Measurements from ENCODE around the gene SH3TC1. TPM values are rescaled to one million over a fixed set of nuclear protein-coding genes. Genes with fewer than 3 reads are reported as not detected.
A peak's percentile ranks its signal among the peaks of the same experiment; 100 is the strongest.

SH3TC1 gene
- polyA plus RNA-seq, 3 donors, result 36.9 to 85.7 (median 41.9) TPM

DNA sequence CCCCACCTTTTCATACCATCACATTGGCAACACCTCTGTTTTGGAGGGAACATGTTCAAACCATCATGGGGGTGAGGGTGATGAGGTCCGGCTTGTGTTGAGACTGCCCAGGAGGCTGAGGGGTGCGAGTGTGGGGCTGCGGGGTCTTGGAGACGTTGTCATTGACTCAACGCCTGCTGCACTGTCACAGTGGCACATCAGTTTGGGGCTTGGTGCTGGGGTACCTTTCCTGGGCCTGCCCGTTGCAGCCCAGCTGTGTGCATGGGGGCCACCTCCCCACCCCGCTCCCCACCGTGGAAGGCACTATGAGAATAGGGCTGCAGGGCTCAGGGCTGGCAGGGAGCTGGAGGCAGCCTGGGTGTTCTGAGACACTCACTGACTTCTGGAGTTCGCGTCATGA, 72.7 kb downstream of the SH3TC1 start:
- H3K27me3 ChIP-seq (ENCODE audit: control insufficient read depth in 2 of 2, insufficient read depth in 2 of 2, low read length in 2 of 2), result peaks cover 0 to 19% of the 10 kb centered on the region in 2 donors
- Mint-ChIP-seq H3K4me3 (no peak overlapping the region), H3K36me3 (no peaks in the 10 kb centered on the region), H3K4me1 (peaks cover 30% of the 10 kb centered on the region), H3K27me3 (ENCODE audit: low read depth in 3 of 3) (peaks cover 26 to 27% (median 26%) of the 10 kb centered on the region in 3 donors), H3K27ac (no peak overlapping the region), H3K9me3 (peaks cover 0 to 3% (median 0%) of the 10 kb centered on the region in 7 donors)
- H3K9ac ChIP-seq (ENCODE audit: insufficient read depth, low read length, poor library complexity, severe bottlenecking), result no peak overlapping the region
- no peak overlapping the region for H3K27ac ChIP-seq (ENCODE audit: low read depth in 1 of 2, low read length in 2 of 2)
- intact Hi-C loops (cut with micrococcal nuclease), result no loop called here
- no peaks in the 10 kb centered on the region for H4K20me1 ChIP-seq (ENCODE audit: insufficient read depth, low read length)
- H2AFZ ChIP-seq (ENCODE audit: insufficient read depth, low read depth, low read length, poor library complexity, severe bottlenecking), result no peak overlapping the region
- DNase-seq, result no peak
- H3K4me2 ChIP-seq (replicated peaks; ENCODE audit: extremely low read depth, low read length, poor library complexity, severe bottlenecking), result no peak overlapping the region
- no peak overlapping the region for H3K4me3 ChIP-seq (replicated peaks in 1 of 3; ENCODE audit: low read depth in 2 of 3, low read length in 3 of 3)
- H3K4me1 ChIP-seq (ENCODE audit: control insufficient read depth in 1 of 2, insufficient read depth in 2 of 2, low read length in 2 of 2), result peaks cover 9 to 26% of the 10 kb centered on the region in 2 donors
- H3K36me3 ChIP-seq (replicated peaks in 1 of 2; ENCODE audit: control insufficient read depth in 1 of 2, insufficient read depth in 2 of 2, low read length in 2 of 2), result no peaks in the 10 kb centered on the region
- H3K79me2 ChIP-seq (ENCODE audit: insufficient read depth, low read length), result no peaks in the 10 kb centered on the region
- no peak for TF ChIP-seq CTCF (IDR thresholded peaks at IDR 0.05)
- no peaks in the 10 kb centered on the region for H3K9me3 ChIP-seq (replicated peaks in 1 of 2; ENCODE audit: control insufficient read depth in 1 of 2, insufficient read depth in 1 of 2, low read length in 2 of 2)
- 96% methylated on average over 10 of the region's 10 CpGs for WGBS (ENCODE audit: insufficient coverage)

DNA sequence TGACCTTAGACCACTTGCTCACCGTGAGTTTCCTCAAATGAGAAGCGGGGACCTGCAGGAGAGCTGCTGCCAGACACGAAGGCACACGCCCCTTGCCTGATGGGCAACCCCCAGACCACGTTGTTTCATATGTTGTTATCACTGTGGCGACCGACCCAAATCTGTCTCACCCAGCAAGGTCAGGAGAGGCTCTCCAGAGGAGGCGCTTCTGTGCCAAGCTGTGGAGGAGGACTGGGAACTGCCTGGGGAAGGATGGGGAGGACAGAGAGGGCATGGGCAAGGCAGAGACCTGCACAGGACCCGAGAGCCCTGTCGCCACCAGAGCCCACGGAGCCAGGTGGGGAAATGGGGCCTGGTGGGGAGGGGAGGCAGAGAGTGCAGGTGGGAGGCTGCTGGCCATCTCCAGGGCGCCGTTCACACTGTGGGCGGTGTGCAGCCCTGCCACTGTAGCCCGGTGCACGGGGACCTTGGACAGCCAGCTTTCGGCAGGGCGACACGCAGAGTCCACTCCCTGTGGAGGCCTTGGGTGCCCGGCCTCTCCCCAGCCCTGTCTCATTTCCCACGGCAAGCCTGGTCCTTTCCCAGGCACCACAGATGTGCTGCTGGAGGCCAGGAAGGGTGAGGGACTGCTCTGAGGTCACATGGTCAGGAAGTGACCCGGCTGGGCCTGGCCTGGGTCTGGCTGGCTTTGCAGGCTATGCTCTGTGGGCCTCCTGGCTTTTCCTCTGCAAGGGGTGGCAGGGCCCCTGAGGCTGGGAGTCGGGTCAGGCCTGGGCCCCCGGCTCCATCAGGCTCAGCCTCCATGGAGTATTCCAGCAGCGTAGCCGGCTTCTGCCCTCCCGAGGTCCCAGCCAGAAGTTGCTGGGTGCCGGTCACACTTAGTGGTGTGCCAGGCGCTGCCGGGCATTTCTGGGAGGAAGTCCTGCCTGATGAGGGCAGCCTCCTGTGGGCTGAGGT, 73.7 kb downstream of the SH3TC1 start:
- no peaks in the 10 kb centered on the region for H3K36me3 Mint-ChIP-seq
- no peak overlapping the region for H3K27ac ChIP-seq (ENCODE audit: low read depth in 1 of 2, low read length in 2 of 2)
- H3K4me2 ChIP-seq (replicated peaks; ENCODE audit: extremely low read depth, low read length, poor library complexity, severe bottlenecking), result peak overlapping the region; percentile 31
- peak overlapping the region; percentile 52 to 71 for H3K4me3 Mint-ChIP-seq
- H3K4me1 Mint-ChIP-seq, result peaks cover 29% of the 10 kb centered on the region
- H3K36me3 ChIP-seq (replicated peaks in 1 of 2; ENCODE audit: control insufficient read depth in 1 of 2, insufficient read depth in 2 of 2, low read length in 2 of 2), result no peaks in the 10 kb centered on the region
- intact Hi-C loops (cut with micrococcal nuclease), result no loop called here
- peaks cover 0 to 3% (median 0%) of the 10 kb centered on the region in 7 donors for H3K9me3 Mint-ChIP-seq
- H4K20me1 ChIP-seq (ENCODE audit: insufficient read depth, low read length), result no peaks in the 10 kb centered on the region
- H3K27me3 Mint-ChIP-seq (ENCODE audit: low read depth in 3 of 3), result peaks cover 27 to 31% (median 28%) of the 10 kb centered on the region in 3 donors
- peaks cover 0 to 19% of the 10 kb centered on the region in 2 donors for H3K27me3 ChIP-seq (ENCODE audit: control insufficient read depth in 2 of 2, insufficient read depth in 2 of 2, low read length in 2 of 2)
- no peak overlapping the region for H3K27ac Mint-ChIP-seq
- WGBS (ENCODE audit: insufficient coverage), result 66% methylated on average over 25 of the region's 30 CpGs
- no peak for DNase-seq
- H3K9ac ChIP-seq (ENCODE audit: insufficient read depth, low read length, poor library complexity, severe bottlenecking), result no peak overlapping the region
- no peaks in the 10 kb centered on the region for H3K79me2 ChIP-seq (ENCODE audit: insufficient read depth, low read length)
- H2AFZ ChIP-seq (ENCODE audit: insufficient read depth, low read depth, low read length, poor library complexity, severe bottlenecking), result peak overlapping the region; percentile 65
- no peaks in the 10 kb centered on the region for H3K9me3 ChIP-seq (replicated peaks in 1 of 2; ENCODE audit: control insufficient read depth in 1 of 2, insufficient read depth in 1 of 2, low read length in 2 of 2)
- no peak for TF ChIP-seq CTCF (IDR thresholded peaks at IDR 0.05)
- H3K4me1 ChIP-seq (ENCODE audit: control insufficient read depth in 1 of 2, insufficient read depth in 2 of 2, low read length in 2 of 2), result peaks cover 9 to 26% of the 10 kb centered on the region in 2 donors
- no peak overlapping the region for H3K4me3 ChIP-seq (replicated peaks in 1 of 3; ENCODE audit: low read depth in 2 of 3, low read length in 3 of 3)

All from CD14-positive monocyte (primary cell).